ENCODE measurements around the gene DPP3. TPM values are rescaled to one million over a fixed set of nuclear protein-coding genes. Genes with fewer than 3 reads are reported as not detected.

DPP3 gene
- total and polyA plus RNA-seq, 4 donors, result 10.9 to 41.0 (median 27.3) TPM

GRCh38 chr11:66476841-66477251 is 3.4 kb upstream of the DPP3 start:
- Histone ChIP-seq H3K27ac (ENCODE audit: low read depth in 1 of 2, low read length in 2 of 2) (no peak overlapping the region), H3K4me1 (ENCODE audit: control insufficient read depth in 4 of 4, insufficient read depth in 4 of 4, low read length in 3 of 4) (peaks cover 2 to 16% (median 13%) of the 10 kb centered on the region in 4 donors), H3K36me3 (ENCODE audit: control insufficient read depth in 4 of 4, insufficient read depth in 3 of 4, low read depth in 1 of 4, low read length in 3 of 4) (peaks cover 0 to 8% (median 0%) of the 10 kb centered on the region in 4 donors), H3K27me3 (ENCODE audit: control insufficient read depth in 4 of 4, insufficient read depth in 4 of 4, low read length in 3 of 4) (no peaks in the 10 kb centered on the region), H3K9me3 (ENCODE audit: control insufficient read depth in 4 of 4, low read length in 3 of 4) (no peaks in the 10 kb centered on the region), H3K9ac (ENCODE audit: low read depth in 1 of 2, low read length in 2 of 2) (no peak overlapping the region), H3K4me3 (ENCODE audit: low read depth in 1 of 3, low read length in 3 of 3) (no peak overlapping the region)
- WGBS, result 79% methylated on average over 9 of the region's 9 CpGs
- no peak for DNase-seq (ENCODE audit: low spot score)
- TF ChIP-seq RAD21 (IDR thresholded peaks at IDR 0.05), result no peak
- TF ChIP-seq GABPA (IDR thresholded peaks at IDR 0.05 in 1 of 2, conservative IDR thresholded peaks at IDR 0.05 in 1 of 2), result no peak
- TF ChIP-seq NR2F2 (IDR thresholded peaks at IDR 0.05), result no peak
- no peak for TF ChIP-seq SP1 (IDR thresholded peaks at IDR 0.05)
- TF ChIP-seq, protein P1, sequence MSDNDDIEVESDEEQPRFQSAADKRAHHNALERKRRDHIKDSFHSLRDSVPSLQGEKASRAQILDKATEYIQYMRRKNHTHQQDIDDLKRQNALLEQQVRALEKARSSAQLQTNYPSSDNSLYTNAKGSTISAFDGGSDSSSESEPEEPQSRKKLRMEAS (IDR thresholded peaks at IDR 0.05), result no peak
- no peak for TF ChIP-seq FOXA2 (IDR thresholded peaks at IDR 0.05)
- no peak for TF ChIP-seq JUND (IDR thresholded peaks at IDR 0.05)
- TF ChIP-seq FOXA1 (IDR thresholded peaks at IDR 0.05), result no peak
- TF ChIP-seq HNF4A (conservative IDR thresholded peaks at IDR 0.05), result no peak
- TF ChIP-seq ZBTB33 (IDR thresholded peaks at IDR 0.05), result no peak
- no peak for TF ChIP-seq HNF4G (IDR thresholded peaks at IDR 0.05)
- no peak for TF ChIP-seq RXRA (IDR thresholded peaks at IDR 0.05)
- TF ChIP-seq, protein P2, sequence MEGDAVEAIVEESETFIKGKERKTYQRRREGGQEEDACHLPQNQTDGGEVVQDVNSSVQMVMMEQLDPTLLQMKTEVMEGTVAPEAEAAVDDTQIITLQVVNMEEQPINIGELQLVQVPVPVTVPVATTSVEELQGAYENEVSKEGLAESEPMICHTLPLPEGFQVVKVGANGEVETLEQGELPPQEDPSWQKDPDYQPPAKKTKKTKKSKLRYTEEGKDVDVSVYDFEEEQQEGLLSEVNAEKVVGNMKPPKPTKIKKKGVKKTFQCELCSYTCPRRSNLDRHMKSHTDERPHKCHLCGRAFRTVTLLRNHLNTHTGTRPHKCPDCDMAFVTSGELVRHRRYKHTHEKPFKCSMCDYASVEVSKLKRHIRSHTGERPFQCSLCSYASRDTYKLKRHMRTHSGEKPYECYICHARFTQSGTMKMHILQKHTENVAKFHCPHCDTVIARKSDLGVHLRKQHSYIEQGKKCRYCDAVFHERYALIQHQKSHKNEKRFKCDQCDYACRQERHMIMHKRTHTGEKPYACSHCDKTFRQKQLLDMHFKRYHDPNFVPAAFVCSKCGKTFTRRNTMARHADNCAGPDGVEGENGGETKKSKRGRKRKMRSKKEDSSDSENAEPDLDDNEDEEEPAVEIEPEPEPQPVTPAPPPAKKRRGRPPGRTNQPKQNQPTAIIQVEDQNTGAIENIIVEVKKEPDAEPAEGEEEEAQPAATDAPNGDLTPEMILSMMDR (IDR thresholded peaks at IDR 0.05; ENCODE audit: low read depth, low read length, missing input control), result no peak
- no peak for TF ChIP-seq TAF1 (conservative IDR thresholded peaks at IDR 0.05)
- TF ChIP-seq EGR1 (IDR thresholded peaks at IDR 0.05; ENCODE audit: low read depth in 2 of 2), result no peak
- TF ChIP-seq, protein P3, sequence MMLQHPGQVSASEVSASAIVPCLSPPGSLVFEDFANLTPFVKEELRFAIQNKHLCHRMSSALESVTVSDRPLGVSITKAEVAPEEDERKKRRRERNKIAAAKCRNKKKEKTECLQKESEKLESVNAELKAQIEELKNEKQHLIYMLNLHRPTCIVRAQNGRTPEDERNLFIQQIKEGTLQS (IDR thresholded peaks at IDR 0.05), result no peak
- TF ChIP-seq YY1 (IDR thresholded peaks at IDR 0.05), result no peak
- TF ChIP-seq, protein P4, sequence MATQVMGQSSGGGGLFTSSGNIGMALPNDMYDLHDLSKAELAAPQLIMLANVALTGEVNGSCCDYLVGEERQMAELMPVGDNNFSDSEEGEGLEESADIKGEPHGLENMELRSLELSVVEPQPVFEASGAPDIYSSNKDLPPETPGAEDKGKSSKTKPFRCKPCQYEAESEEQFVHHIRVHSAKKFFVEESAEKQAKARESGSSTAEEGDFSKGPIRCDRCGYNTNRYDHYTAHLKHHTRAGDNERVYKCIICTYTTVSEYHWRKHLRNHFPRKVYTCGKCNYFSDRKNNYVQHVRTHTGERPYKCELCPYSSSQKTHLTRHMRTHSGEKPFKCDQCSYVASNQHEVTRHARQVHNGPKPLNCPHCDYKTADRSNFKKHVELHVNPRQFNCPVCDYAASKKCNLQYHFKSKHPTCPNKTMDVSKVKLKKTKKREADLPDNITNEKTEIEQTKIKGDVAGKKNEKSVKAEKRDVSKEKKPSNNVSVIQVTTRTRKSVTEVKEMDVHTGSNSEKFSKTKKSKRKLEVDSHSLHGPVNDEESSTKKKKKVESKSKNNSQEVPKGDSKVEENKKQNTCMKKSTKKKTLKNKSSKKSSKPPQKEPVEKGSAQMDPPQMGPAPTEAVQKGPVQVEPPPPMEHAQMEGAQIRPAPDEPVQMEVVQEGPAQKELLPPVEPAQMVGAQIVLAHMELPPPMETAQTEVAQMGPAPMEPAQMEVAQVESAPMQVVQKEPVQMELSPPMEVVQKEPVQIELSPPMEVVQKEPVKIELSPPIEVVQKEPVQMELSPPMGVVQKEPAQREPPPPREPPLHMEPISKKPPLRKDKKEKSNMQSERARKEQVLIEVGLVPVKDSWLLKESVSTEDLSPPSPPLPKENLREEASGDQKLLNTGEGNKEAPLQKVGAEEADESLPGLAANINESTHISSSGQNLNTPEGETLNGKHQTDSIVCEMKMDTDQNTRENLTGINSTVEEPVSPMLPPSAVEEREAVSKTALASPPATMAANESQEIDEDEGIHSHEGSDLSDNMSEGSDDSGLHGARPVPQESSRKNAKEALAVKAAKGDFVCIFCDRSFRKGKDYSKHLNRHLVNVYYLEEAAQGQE (IDR thresholded peaks at IDR 0.05), result no peak
